ENCODE data around the gene LPAR3. TPM values are rescaled to one million over a fixed set of nuclear protein-coding genes. Genes with fewer than 3 reads are reported as not detected.
A peak's percentile ranks its signal among the peaks of the same experiment; 100 is the strongest.

The LPAR3 gene
- polyA plus RNA-seq, 3 donors, result 1.1 to 1.4 (median 1.2) TPM

GRCh38 chr1:84870591-84870990 lies 22.4 kb downstream of the LPAR3 start:
- DNase-seq (ENCODE audit: extremely low read depth in 1 of 11, low read depth in 9 of 11, low spot score in 4 of 11), result no peak

- no peak for DNase-seq (ENCODE audit: extremely low read depth in 1 of 11, low read depth in 9 of 11, low spot score in 4 of 11)
Measured at GRCh38 chr1:84869720-84870119, 23.3 kb downstream of the LPAR3 start.

- no peak for DNase-seq (ENCODE audit: extremely low read depth in 1 of 11, low read depth in 9 of 11, low spot score in 4 of 11)
Measured at GRCh38 chr1:84862810-84863251, 30.2 kb downstream of the LPAR3 start.

- DNase-seq (ENCODE audit: extremely low read depth in 1 of 11, low read depth in 9 of 11, low spot score in 4 of 11), result no peak
Measured at GRCh38 chr1:84861988-84862644, 30.9 kb downstream of the LPAR3 start.

- DNase-seq (ENCODE audit: extremely low read depth in 1 of 11, low read depth in 9 of 11, low spot score in 4 of 11), result no peak
Measured at GRCh38 chr1:84861516-84861915, 31.5 kb downstream of the LPAR3 start.

DNA sequence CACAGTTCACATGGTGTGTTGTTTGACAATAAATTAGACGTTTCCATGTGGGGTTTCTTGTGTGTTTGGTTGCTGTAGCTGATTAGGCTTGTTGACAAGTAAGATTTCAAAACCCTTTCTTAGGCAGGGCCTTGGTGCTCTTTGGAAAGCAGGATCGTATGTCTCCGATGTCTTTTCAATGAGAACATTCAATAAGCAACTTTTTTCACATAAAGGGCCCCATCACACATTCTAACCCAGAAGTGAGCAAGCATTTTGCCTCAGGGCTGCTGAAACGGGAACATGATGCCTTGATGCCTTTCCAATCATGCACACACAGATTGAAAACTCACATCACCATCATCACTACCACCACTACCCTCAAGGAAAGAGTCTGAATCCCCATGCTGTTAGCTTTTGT lies 33.1 kb downstream of the LPAR3 start:
- no peak for DNase-seq (ENCODE audit: extremely low read depth in 1 of 11, low read depth in 9 of 11, low spot score in 4 of 11)

DNA sequence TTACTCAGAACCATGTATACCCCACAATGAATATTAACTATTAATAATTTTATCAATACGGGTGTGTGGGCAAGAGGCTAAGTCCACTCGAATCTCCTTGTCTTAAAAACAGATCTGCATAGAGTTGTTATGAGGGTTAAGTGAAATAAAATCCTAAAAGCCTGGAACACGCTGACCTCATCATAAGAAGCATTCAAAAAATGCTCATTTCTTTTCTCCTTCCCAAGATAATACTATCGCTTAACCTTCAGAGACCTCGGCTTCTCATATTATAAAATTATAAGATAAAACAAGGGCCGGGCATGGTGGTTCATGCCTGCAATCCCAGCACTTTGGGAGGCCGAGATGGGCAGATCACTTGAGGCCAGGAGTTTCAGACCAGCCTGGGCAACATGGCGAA lies 35.1 kb downstream of the LPAR3 start:
- no peak for DNase-seq (ENCODE audit: extremely low read depth in 1 of 11, low read depth in 9 of 11, low spot score in 4 of 11)

DNA sequence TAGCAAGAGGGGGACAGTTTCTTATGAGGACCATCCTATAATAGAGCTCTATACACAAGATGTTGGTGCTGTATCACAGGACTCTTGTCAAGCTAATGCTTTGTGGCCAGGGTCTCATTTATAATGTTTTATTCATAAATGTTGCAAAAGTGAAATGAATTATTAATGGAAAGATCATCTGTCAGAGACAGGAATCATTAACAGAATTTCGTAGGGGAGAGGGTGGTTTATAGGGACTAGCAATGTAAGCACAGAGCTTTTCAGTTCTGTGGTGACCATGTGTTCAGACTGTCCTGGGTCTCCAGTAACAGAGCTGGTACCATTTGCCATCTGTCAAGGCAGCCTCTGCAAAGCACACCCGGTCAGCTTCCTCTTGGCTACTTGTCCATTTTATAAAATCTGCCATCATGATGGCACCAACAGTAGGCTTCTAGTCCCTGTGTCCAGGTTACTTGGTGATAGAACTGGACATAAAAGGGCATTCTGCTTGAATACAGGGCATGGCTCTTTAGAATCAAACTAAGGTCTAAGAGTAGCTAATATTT lies 36.2 kb downstream of the LPAR3 start:
- no peak for DNase-seq (ENCODE audit: extremely low read depth in 1 of 11, low read depth in 9 of 11, low spot score in 4 of 11)

- DNase-seq (ENCODE audit: extremely low read depth in 1 of 11, low read depth in 9 of 11, low spot score in 4 of 11), result no peak
Measured at GRCh38 chr1:84855691-84856630, 37.0 kb downstream of the LPAR3 start.

DNA sequence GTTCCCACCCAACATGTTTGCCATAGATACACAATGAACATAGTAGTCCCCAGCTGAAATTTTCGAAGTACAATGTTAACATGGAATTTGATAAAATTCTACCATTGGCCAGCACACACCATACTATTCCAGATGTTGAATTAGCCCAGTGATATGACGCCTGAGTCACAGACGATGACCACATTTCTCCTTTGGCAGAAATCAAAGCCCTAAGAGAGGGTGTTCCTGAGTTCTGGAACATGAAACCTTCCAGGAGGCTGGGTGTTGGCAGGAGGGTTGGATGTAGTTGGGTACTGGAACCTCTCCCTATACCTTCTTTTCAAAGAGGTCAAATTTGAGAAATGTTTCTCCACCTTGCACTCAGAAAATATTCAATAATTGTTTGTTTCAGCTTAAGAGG lies 37.8 kb downstream of the LPAR3 start:
- no peak for DNase-seq (ENCODE audit: extremely low read depth in 1 of 11, low read depth in 9 of 11, low spot score in 4 of 11)

- DNase-seq (ENCODE audit: extremely low read depth in 1 of 11, low read depth in 9 of 11, low spot score in 4 of 11), result no peak
Measured at GRCh38 chr1:84853741-84854721, 39.0 kb downstream of the LPAR3 start.

GRCh38 chr1:84851839-84852238 lies 41.2 kb downstream of the LPAR3 start:
- no peak for DNase-seq (ENCODE audit: extremely low read depth in 1 of 11, low read depth in 9 of 11, low spot score in 4 of 11)

DNA sequence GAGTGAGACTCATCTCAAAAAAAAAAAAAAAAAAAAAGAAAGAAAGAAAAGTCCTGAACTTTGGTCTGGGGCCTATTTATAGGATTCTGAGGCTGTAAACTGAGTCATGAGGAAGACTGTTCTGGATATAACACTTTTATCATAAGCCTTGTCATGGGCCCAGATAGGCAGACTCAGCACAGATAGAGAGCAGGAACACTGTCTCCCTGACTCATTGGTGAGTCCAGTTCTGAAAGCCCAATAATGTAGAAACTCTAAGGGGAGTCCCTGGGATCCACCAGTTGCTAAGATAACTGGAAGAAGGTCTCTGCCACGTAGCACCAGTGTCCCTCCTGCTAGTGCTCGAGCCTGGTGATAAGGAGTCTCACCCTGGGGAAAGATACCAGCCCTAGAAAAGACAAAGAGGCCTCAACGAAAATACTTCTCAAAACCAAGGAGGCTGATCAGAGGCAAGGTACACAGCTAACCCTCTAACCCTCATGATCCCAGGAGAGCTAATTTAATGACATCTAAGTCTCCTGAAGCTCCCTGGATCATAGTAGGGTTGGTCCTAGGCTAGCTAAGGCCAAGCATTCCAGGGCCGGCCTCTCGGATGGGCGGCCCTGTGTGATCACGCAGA lies 43.5 kb downstream of the LPAR3 start:
- no peak for DNase-seq (ENCODE audit: extremely low read depth in 1 of 11, low read depth in 9 of 11, low spot score in 4 of 11)

- peak; percentile 13 to 75 (median 41) for DNase-seq (ENCODE audit: extremely low read depth in 1 of 11, low read depth in 9 of 11, low spot score in 4 of 11)
Measured at GRCh38 chr1:84847253-84848250, 45.5 kb downstream of the LPAR3 start.

GRCh38 chr1:84846387-84846786 lies 46.6 kb downstream of the LPAR3 start:
- DNase-seq (ENCODE audit: extremely low read depth in 1 of 11, low read depth in 9 of 11, low spot score in 4 of 11), result no peak

GRCh38 chr1:84845357-84845756 lies 47.6 kb downstream of the LPAR3 start:
- DNase-seq (ENCODE audit: extremely low read depth in 1 of 11, low read depth in 9 of 11, low spot score in 4 of 11), result no peak

DNA sequence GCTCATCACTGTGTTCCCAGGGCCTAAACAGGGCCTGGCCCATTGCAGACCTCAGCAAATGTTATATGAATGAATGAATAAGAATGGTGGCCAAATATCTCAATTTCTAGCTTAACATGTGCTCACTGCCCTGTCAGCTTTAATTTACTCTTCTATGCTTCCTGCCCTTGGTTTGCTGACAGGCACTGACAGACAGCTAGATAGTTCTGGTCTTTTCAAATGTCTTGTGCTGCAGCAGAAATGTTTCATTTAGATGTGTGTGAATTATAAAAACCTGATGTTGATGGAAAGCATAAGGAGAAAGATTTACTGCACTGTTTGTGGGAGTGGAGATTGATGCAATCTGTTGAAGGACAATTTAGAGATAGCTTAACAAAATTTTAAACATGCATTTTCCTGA lies 48.9 kb downstream of the LPAR3 start:
- peak in 1 of 11 donors; percentile 3 for DNase-seq (ENCODE audit: extremely low read depth in 1 of 11, low read depth in 9 of 11, low spot score in 4 of 11)
